Lower lobe of right lung (tissue), 2 donors: ENCODE results near the gene MFNG. TPM values are rescaled to one million over a fixed set of nuclear protein-coding genes. Genes with fewer than 3 reads are reported as not detected.

Experiments
- ATAC-seq, 2 donors: fragments of 200-7000 bp; cut with Tn5 transposase; one replicate each; pipeline ENCODE4 v1.9.1; 2020 to 2022; ENCODE audit warnings: mild to moderate bottlenecking in 2 of 2, moderate library complexity in 2 of 2
- DNase-seq: peaks from one replicate; pipeline ENCODE4 v3.0.0-alpha.2; 2020
- H3K27ac ChIP-seq: fragments of 200-600 bp; one replicate; pipeline ENCODE4 v1.8.0; 2022
- H3K27me3 ChIP-seq: fragments of 200-600 bp; one replicate; pipeline ENCODE4 v1.8.0; 2022; ENCODE audit warnings: low read depth
- H3K36me3 ChIP-seq: fragments of 200-600 bp; one replicate; pipeline ENCODE4 v1.8.0; 2022; ENCODE audit warnings: mild to moderate bottlenecking
- H3K4me1 ChIP-seq: fragments of 200-600 bp; one replicate; pipeline ENCODE4 v1.8.0; 2022
- H3K4me3 ChIP-seq: fragments of 200-600 bp; one replicate; pipeline ENCODE4 v1.8.0; 2022; ENCODE audit warnings: mild to moderate bottlenecking
- H3K9me3 ChIP-seq: fragments of 200-600 bp; one replicate; pipeline ENCODE4 v1.8.0; 2022
- intact Hi-C: fragments of 100-400 bp; cut with DNase I; formaldehyde crosslinking; loops from one replicate; pipeline ENCODE4 v1.11.0; 2022
- total RNA-seq: library from RNA; stranded (reverse); fragmentation: NEBNext Ultra II Directional; extraction: Animal tissue kit (Norgen Biotek cat#: 25700); gene quantifications from one replicate; pipeline ENCODE4 v1.2.1, GENCODE V29; 2021
- TF ChIP-seq, protein P1 (sequence below): fragments of 200-600 bp; IDR thresholded peaks from one replicate; pipeline ENCODE4 v1.8.0; 2022; ENCODE audit warnings: antibody characterized with exemption, mild to moderate bottlenecking
- donor health status: DM: no; HTN: yes; CAD: no; lungs with severe emphysema.

The MFNG gene
- total RNA-seq, 1 donor from 2014 or later = 71.0 TPM

- Histone ChIP-seq H3K27ac (no peak overlapping the region), H3K4me1 (peaks cover 8% of the 10 kb centered on the region), H3K4me3 (no peak overlapping the region), H3K27me3 (peaks cover 20% of the 10 kb centered on the region), H3K9me3 (no peaks in the 10 kb centered on the region), H3K36me3 (no peaks in the 10 kb centered on the region)
- ATAC-seq = no peak
- intact Hi-C loops = no loop called here
- TF ChIP-seq, protein P1, sequence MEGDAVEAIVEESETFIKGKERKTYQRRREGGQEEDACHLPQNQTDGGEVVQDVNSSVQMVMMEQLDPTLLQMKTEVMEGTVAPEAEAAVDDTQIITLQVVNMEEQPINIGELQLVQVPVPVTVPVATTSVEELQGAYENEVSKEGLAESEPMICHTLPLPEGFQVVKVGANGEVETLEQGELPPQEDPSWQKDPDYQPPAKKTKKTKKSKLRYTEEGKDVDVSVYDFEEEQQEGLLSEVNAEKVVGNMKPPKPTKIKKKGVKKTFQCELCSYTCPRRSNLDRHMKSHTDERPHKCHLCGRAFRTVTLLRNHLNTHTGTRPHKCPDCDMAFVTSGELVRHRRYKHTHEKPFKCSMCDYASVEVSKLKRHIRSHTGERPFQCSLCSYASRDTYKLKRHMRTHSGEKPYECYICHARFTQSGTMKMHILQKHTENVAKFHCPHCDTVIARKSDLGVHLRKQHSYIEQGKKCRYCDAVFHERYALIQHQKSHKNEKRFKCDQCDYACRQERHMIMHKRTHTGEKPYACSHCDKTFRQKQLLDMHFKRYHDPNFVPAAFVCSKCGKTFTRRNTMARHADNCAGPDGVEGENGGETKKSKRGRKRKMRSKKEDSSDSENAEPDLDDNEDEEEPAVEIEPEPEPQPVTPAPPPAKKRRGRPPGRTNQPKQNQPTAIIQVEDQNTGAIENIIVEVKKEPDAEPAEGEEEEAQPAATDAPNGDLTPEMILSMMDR = no peak
- no peak for DNase-seq
These were observed 35.0 kb downstream of the MFNG start for GRCh38 chr22:37451218-37451617.

GRCh38 chr22:37449331-37450001, 36.7 kb downstream of the MFNG start:
- Histone ChIP-seq H3K36me3 (no peaks in the 10 kb centered on the region), H3K27me3 (peaks cover 20% of the 10 kb centered on the region), H3K4me3 (no peak overlapping the region), H3K9me3 (no peaks in the 10 kb centered on the region), H3K27ac (no peak overlapping the region), H3K4me1 (no peaks in the 10 kb centered on the region)
- TF ChIP-seq, protein P1 = no peak
- ATAC-seq (peak in 1 of 2 donors; percentile 35), DNase-seq (no peak)
- intact Hi-C loops = no loop called here

- intact Hi-C loops = no loop called here
- DNase-seq = no peak
- no peak overlapping the region for H3K4me3 ChIP-seq
- no peak for ATAC-seq
- H3K9me3 ChIP-seq = no peaks in the 10 kb centered on the region
- H3K4me1 ChIP-seq = no peaks in the 10 kb centered on the region
- no peaks in the 10 kb centered on the region for H3K36me3 ChIP-seq
- TF ChIP-seq, protein P1 = no peak
- H3K27me3 ChIP-seq = peaks cover 20% of the 10 kb centered on the region
- H3K27ac ChIP-seq = no peak overlapping the region
These were observed 37.6 kb downstream of the MFNG start for GRCh38 chr22:37448516-37449127.

DNA sequence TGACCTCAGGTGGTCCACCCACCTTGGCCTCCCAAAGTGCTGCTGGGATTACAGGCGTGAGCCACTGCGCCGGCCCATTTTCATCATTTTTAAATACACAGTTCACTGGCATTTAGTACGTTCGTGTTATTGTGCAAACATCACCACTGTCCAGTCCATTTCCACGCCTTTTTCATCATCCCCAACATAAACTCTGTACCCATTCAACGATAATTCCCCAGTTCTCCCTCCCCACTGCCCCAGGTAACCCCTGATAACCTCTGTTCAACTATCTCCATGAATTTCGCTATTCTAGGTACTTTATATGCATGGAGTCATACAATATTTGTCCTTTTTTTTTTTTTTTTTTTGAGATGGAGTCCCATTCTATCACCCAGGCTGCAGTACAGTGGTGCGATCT, 40.7 kb downstream of the MFNG start:
- Histone ChIP-seq H3K36me3 (no peaks in the 10 kb centered on the region), H3K4me3 (no peak overlapping the region), H3K4me1 (no peaks in the 10 kb centered on the region), H3K27ac (no peak overlapping the region), H3K27me3 (peaks cover 20% of the 10 kb centered on the region), H3K9me3 (no peaks in the 10 kb centered on the region)
- ATAC-seq (no peak), DNase-seq (no peak)
- intact Hi-C loops = no loop called here
- TF ChIP-seq, protein P1 = no peak

DNA sequence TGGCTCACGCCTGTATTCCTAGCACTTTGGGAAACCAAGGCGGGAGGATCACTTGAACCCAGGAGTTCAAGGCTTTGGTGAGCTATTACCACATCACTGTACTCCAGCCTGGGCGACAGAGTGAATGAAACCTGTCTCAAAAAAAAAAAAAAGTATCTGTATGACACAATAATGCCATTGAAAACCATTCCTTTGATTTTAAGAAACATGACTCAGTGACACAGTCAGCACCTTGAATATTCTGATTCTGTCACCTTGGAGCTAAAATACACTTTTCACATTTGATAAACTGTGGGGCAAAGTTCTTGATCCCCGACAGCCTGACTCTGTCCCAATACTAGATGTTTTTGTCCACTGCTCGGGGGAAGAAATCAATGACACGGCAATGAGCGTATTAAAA, 42.2 kb downstream of the MFNG start:
- no peak for ATAC-seq
- intact Hi-C loops = no loop called here
- H3K27me3 ChIP-seq = peaks cover 15% of the 10 kb centered on the region
- TF ChIP-seq, protein P1 = no peak
- no peaks in the 10 kb centered on the region for H3K36me3 ChIP-seq
- DNase-seq = no peak
- H3K4me3 ChIP-seq = no peak overlapping the region
- no peaks in the 10 kb centered on the region for H3K4me1 ChIP-seq
- H3K9me3 ChIP-seq = no peaks in the 10 kb centered on the region
- no peak overlapping the region for H3K27ac ChIP-seq
